Duodenal mucosa (tissue), 2 donors: ENCODE results near the gene ISG15.
"Not testable (repeated sequence)": the region's sequence is repeated elsewhere in the genome, so short reads cannot be mapped to it uniquely, and the experiment has no call there.

Source experiments
- H3K27ac ChIP-seq: one replicate; pipeline ENCODE4 v1.7.0; 2013; ENCODE audit warnings: low read depth, low read length
- H3K27me3 ChIP-seq, 2 donors: one replicate each; pipeline ENCODE4 v1.7.0; 2013; ENCODE audit warnings: low read length in 2 of 2, control low read depth in 1 of 2; ENCODE audit not compliant: insufficient read depth in 2 of 2, control insufficient read depth in 1 of 2
- H3K36me3 ChIP-seq, 2 donors: one replicate each; pipeline ENCODE4 v1.7.0; 2013; ENCODE audit warnings: low read length in 2 of 2, control low read depth in 1 of 2; ENCODE audit not compliant: insufficient read depth in 2 of 2, control insufficient read depth in 1 of 2
- H3K4me1 ChIP-seq, 2 donors: one replicate each; pipeline ENCODE4 v1.7.0; 2013; ENCODE audit warnings: low read length in 2 of 2, control low read depth in 1 of 2; ENCODE audit not compliant: insufficient read depth in 2 of 2, control insufficient read depth in 1 of 2
- H3K4me3 ChIP-seq, 2 donors: one replicate each; pipeline ENCODE4 v1.7.0; 2013; ENCODE audit warnings: low read length in 2 of 2, low read depth in 1 of 2
- H3K9ac ChIP-seq, 2 donors: one replicate each; pipeline ENCODE4 v1.7.0; 2013; ENCODE audit warnings: low read length in 2 of 2, low read depth in 1 of 2
- H3K9me3 ChIP-seq, 2 donors: one replicate each; pipeline ENCODE4 v1.7.0; 2013; ENCODE audit warnings: low read length in 2 of 2, control low read depth in 1 of 2; ENCODE audit not compliant: control insufficient read depth in 1 of 2

ISG15 gene

GRCh38 chr1:1021920-1022259 is 8.6 kb downstream of the ISG15 start:
- Histone ChIP-seq H3K27ac (no peak overlapping the region), H3K4me3 (no peak overlapping the region), H3K9ac (no peak overlapping the region), H3K4me1 (peaks cover 7 to 9% of the 10 kb centered on the region in 2 donors), H3K36me3 (no peaks in the 10 kb centered on the region), H3K9me3 (no peaks in the 10 kb centered on the region), H3K27me3 (peaks cover 0 to 4% of the 10 kb centered on the region in 2 donors)

- Histone ChIP-seq H3K9ac (no peak overlapping the region), H3K36me3 (peaks cover 0 to 2% of the 10 kb centered on the region in 2 donors), H3K9me3 (no peaks in the 10 kb centered on the region), H3K27ac (no peak overlapping the region), H3K27me3 (peaks cover 0 to 4% of the 10 kb centered on the region in 2 donors), H3K4me1 (peaks cover 7 to 9% of the 10 kb centered on the region in 2 donors), H3K4me3 (no peak overlapping the region)
These were observed 9.2 kb downstream of the ISG15 start for GRCh38 chr1:1022302-1023009.

GRCh38 chr1:1023700-1024099 is 10.4 kb downstream of the ISG15 start:
- H3K27ac ChIP-seq, result no peak overlapping the region
- H3K9ac ChIP-seq, result no peak overlapping the region
- H3K27me3 ChIP-seq, result peaks cover 0 to 4% of the 10 kb centered on the region in 2 donors
- no peaks in the 10 kb centered on the region for H3K9me3 ChIP-seq
- peaks cover 7 to 9% of the 10 kb centered on the region in 2 donors for H3K4me1 ChIP-seq
- no peak overlapping the region for H3K4me3 ChIP-seq
- H3K36me3 ChIP-seq, result peaks cover 0 to 3% of the 10 kb centered on the region in 2 donors

GRCh38 chr1:1024149-1024770 is 11.0 kb downstream of the ISG15 start:
- no peak overlapping the region for H3K27ac ChIP-seq
- no peaks in the 10 kb centered on the region for H3K9me3 ChIP-seq
- H3K9ac ChIP-seq, result no peak overlapping the region
- H3K27me3 ChIP-seq, result peaks cover 0 to 4% of the 10 kb centered on the region in 2 donors
- peaks cover 0 to 3% of the 10 kb centered on the region in 2 donors for H3K36me3 ChIP-seq
- no peak overlapping the region for H3K4me3 ChIP-seq
- peaks cover 7 to 9% of the 10 kb centered on the region in 2 donors for H3K4me1 ChIP-seq

GRCh38 chr1:1024771-1025699 is 11.7 kb downstream of the ISG15 start:
- Histone ChIP-seq H3K4me1 (peaks cover 7 to 9% of the 10 kb centered on the region in 2 donors), H3K9ac (no peak overlapping the region)

DNA sequence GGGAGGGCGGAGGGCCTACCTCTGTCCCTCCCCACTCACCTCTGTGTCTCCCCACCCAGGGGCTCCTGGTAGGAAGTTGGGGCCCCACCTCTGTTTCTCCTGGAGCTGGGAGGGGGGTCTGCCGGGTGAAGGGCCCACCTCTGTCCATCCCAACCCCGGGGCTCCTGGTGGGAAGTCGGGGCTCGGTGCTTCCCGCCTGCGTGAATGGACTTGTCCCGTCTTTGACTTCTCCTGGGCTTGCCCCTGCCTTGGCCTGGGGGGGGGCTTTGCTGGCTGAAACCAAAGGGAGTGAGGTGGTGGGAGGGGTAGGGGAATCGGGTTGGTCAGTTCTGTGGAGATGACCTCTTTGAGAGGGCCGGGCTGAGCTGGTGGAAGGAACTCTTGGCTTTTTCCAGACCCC is 12.4 kb downstream of the ISG15 start:
- Histone ChIP-seq H3K4me1 (peaks cover 7 to 9% of the 10 kb centered on the region in 2 donors), H3K9me3 (no peaks in the 10 kb centered on the region), H3K9ac (no peak overlapping the region), H3K36me3 (peaks cover 0 to 3% of the 10 kb centered on the region in 2 donors), H3K4me3 (no peak overlapping the region), H3K27ac (no peak overlapping the region), H3K27me3 (peaks cover 0 to 4% of the 10 kb centered on the region in 2 donors)

More at GRCh38 chr1:1024771-1025699, 11.7 kb downstream of the ISG15 start:
- peaks cover 0 to 3% of the 10 kb centered on the region in 2 donors for H3K36me3 ChIP-seq
- H3K27ac ChIP-seq, result no peak overlapping the region
- H3K27me3 ChIP-seq, result peaks cover 0 to 4% of the 10 kb centered on the region in 2 donors
- H3K4me3 ChIP-seq, result no peak overlapping the region
- no peaks in the 10 kb centered on the region for H3K9me3 ChIP-seq

- Histone ChIP-seq H3K27me3 (peaks cover 0 to 4% of the 10 kb centered on the region in 2 donors), H3K36me3 (peaks cover 0 to 3% of the 10 kb centered on the region in 2 donors), H3K9me3 (no peaks in the 10 kb centered on the region), H3K4me1 (peaks cover 3% of the 10 kb centered on the region in 2 donors), H3K27ac (no peak overlapping the region), H3K4me3 (no peak overlapping the region), H3K9ac (no peak overlapping the region)
These were observed 13.5 kb downstream of the ISG15 start for GRCh38 chr1:1026599-1027413.

DNA sequence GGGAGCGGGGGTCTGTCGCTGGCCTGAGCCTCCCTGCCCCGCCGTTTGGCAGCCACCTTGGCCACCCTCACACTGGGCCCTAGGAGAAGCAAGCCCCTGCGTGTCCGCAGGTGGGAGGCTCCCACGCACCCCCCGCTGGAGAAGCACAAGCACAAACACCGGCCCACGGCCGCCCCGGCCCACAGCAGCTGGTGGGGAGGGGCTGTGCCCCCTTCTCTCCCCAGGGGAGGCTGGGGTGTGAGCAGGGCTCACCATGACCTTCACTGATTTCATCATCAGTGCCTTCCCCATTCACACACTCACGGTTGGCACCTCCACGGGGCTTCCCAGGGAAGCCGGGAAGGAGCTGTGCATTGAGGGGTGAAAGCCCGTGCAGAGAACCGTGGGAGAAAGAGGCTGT is 14.5 kb downstream of the ISG15 start:
- Histone ChIP-seq H3K9me3 (no peaks in the 10 kb centered on the region), H3K27me3 (peaks cover 4 to 7% of the 10 kb centered on the region in 2 donors), H3K9ac (no peak overlapping the region), H3K4me1 (peaks cover 9 to 12% of the 10 kb centered on the region in 2 donors), H3K4me3 (no peak overlapping the region), H3K36me3 (peaks cover 0 to 3% of the 10 kb centered on the region in 2 donors), H3K27ac (no peak overlapping the region)

- not testable (repeated sequence) for H3K4me3 ChIP-seq, H3K36me3 ChIP-seq, H3K27ac ChIP-seq, H3K27me3 ChIP-seq, H3K9me3 ChIP-seq, H3K9ac ChIP-seq
- H3K4me1 ChIP-seq, result peaks cover 9 to 12% of the 10 kb centered on the region in 2 donors
These were observed 17.8 kb downstream of the ISG15 start for GRCh38 chr1:1030867-1031658.
